ENCODE measurements around the gene ASB8. TPM values are rescaled to one million over a fixed set of nuclear protein-coding genes. Genes with fewer than 3 reads are reported as not detected.
A peak's percentile ranks its signal among the peaks of the same experiment; 100 is the strongest.
"Not testable (repeated sequence)": the region's sequence is repeated elsewhere in the genome, so short reads cannot be mapped to it uniquely, and the experiment has no call there.

The ASB8 gene
- total RNA-seq, 1 donor from 2014 or later: 80.3 TPM

GRCh38 chr12:48125985-48126384, 31.3 kb downstream of the ASB8 start:
- intact Hi-C loops (cut with micrococcal nuclease): no loop called here
- H3K4me1 ChIP-seq: peaks cover 72% of the 10 kb centered on the region
- no peaks in the 10 kb centered on the region for H3K27me3 ChIP-seq (ENCODE audit: low read depth)
- peak overlapping the region; percentile 93 for H3K27ac ChIP-seq (replicated peaks)
- H3K4me3 ChIP-seq: peak overlapping the region; percentile 82
- no peaks in the 10 kb centered on the region for H3K9me3 ChIP-seq (replicated peaks)
- DNase-seq: peak; percentile 68
- TF ChIP-seq CTCF (IDR thresholded peaks at IDR 0.05; ENCODE audit: borderline replicate concordance): no peak
- H3K36me3 ChIP-seq: peaks cover 67% of the 10 kb centered on the region

GRCh38 chr12:48125542-48125941, 31.8 kb downstream of the ASB8 start:
- Histone ChIP-seq H3K36me3 (peaks cover 63% of the 10 kb centered on the region), H3K4me1 (peaks cover 70% of the 10 kb centered on the region), H3K4me3 (peak overlapping the region; percentile 82), H3K27ac (replicated peaks) (peak overlapping the region; percentile 93)
- intact Hi-C loops (cut with micrococcal nuclease); H3K27me3 ChIP-seq (ENCODE audit: low read depth); DNase-seq; H3K9me3 ChIP-seq (replicated peaks): not testable (repeated sequence)

- Histone ChIP-seq H3K9me3 (replicated peaks) (no peaks in the 10 kb centered on the region), H3K36me3 (peaks cover 39% of the 10 kb centered on the region), H3K27me3 (ENCODE audit: low read depth) (no peaks in the 10 kb centered on the region), H3K4me1 (peaks cover 66% of the 10 kb centered on the region), H3K4me3 (peak overlapping the region; percentile 82), H3K27ac (replicated peaks) (peak overlapping the region; percentile 93)
- TF ChIP-seq CTCF (IDR thresholded peaks at IDR 0.05; ENCODE audit: borderline replicate concordance): no peak
- DNase-seq: no peak
- intact Hi-C loops (cut with micrococcal nuclease): no loop called here
These were observed 34.1 kb downstream of the ASB8 start for GRCh38 chr12:48123169-48123568.

- Histone ChIP-seq H3K9me3 (replicated peaks) (no peaks in the 10 kb centered on the region), H3K27ac (replicated peaks) (peak overlapping the region; percentile 93), H3K4me1 (peaks cover 58% of the 10 kb centered on the region), H3K36me3 (peaks cover 30% of the 10 kb centered on the region), H3K27me3 (ENCODE audit: low read depth) (no peaks in the 10 kb centered on the region), H3K4me3 (peak overlapping the region; percentile 82)
- TF ChIP-seq CTCF (IDR thresholded peaks at IDR 0.05; ENCODE audit: borderline replicate concordance): no peak
- no peak for DNase-seq
- intact Hi-C loops (cut with micrococcal nuclease): no loop called here
These were observed 35.1 kb downstream of the ASB8 start for GRCh38 chr12:48122065-48122834.

GRCh38 chr12:48121522-48121921, 35.8 kb downstream of the ASB8 start:
- DNase-seq: no peak
- no peak for TF ChIP-seq CTCF (IDR thresholded peaks at IDR 0.05; ENCODE audit: borderline replicate concordance)
- Histone ChIP-seq H3K4me3 (peak overlapping the region; percentile 82), H3K27me3 (ENCODE audit: low read depth) (no peaks in the 10 kb centered on the region), H3K4me1 (peaks cover 52% of the 10 kb centered on the region), H3K9me3 (replicated peaks) (no peaks in the 10 kb centered on the region), H3K36me3 (peaks cover 29% of the 10 kb centered on the region), H3K27ac (replicated peaks) (peak overlapping the region; percentile 93)
- intact Hi-C loops (cut with micrococcal nuclease): no loop called here

- intact Hi-C loops (cut with micrococcal nuclease): no loop called here
- peak overlapping the region; percentile 82 for H3K4me3 ChIP-seq
- H3K4me1 ChIP-seq: peaks cover 44% of the 10 kb centered on the region
- no peaks in the 10 kb centered on the region for H3K9me3 ChIP-seq (replicated peaks)
- H3K27me3 ChIP-seq (ENCODE audit: low read depth): no peaks in the 10 kb centered on the region
- DNase-seq: no peak
- TF ChIP-seq CTCF (IDR thresholded peaks at IDR 0.05; ENCODE audit: borderline replicate concordance): no peak
- H3K27ac ChIP-seq (replicated peaks): peak overlapping the region; percentile 93
- H3K36me3 ChIP-seq: peaks cover 22% of the 10 kb centered on the region
These were observed 37.5 kb downstream of the ASB8 start for GRCh38 chr12:48119834-48120195.

Measured in left ventricle myocardium inferior (tissue), 1 donor.